Endometrium (tissue), 2 donors: ENCODE data around the gene RPL12.

ENCODE experiments used
- FAIRE-seq: peaks from 2 replicates; lab custom pipeline; 2012; peaks lifted over from hg19 to GRCh38; lab: Jason Lieb, UNC
- donor health status: control.
- donor health status: control.

The RPL12 gene

GRCh38 chr9:127403507-127404192 lies 47.6 kb downstream of the RPL12 start:
- FAIRE-seq = no peak

GRCh38 chr9:127402401-127403090 lies 48.7 kb downstream of the RPL12 start:
- no peak for FAIRE-seq

GRCh38 chr9:127399736-127400269 lies 51.4 kb downstream of the RPL12 start:
- FAIRE-seq = no peak

- FAIRE-seq = no peak
These were observed 52.3 kb downstream of the RPL12 start for GRCh38 chr9:127398715-127399400.

- no peak for FAIRE-seq
These were observed 52.9 kb downstream of the RPL12 start for GRCh38 chr9:127398275-127398647.
